Kidney glomerular epithelial cell (primary cell): ENCODE results near the gene CHKB.
A peak's percentile ranks its signal among the peaks of the same experiment; 100 is the strongest.
"Not testable (repeated sequence)": the region's sequence is repeated elsewhere in the genome, so short reads cannot be mapped to it uniquely, and the experiment has no call there.

Source experiments
- DNase-seq: peaks from one replicate; lab custom pipeline; 2025; lab: John Stamatoyannopoulos, UW

Gene CHKB

DNA sequence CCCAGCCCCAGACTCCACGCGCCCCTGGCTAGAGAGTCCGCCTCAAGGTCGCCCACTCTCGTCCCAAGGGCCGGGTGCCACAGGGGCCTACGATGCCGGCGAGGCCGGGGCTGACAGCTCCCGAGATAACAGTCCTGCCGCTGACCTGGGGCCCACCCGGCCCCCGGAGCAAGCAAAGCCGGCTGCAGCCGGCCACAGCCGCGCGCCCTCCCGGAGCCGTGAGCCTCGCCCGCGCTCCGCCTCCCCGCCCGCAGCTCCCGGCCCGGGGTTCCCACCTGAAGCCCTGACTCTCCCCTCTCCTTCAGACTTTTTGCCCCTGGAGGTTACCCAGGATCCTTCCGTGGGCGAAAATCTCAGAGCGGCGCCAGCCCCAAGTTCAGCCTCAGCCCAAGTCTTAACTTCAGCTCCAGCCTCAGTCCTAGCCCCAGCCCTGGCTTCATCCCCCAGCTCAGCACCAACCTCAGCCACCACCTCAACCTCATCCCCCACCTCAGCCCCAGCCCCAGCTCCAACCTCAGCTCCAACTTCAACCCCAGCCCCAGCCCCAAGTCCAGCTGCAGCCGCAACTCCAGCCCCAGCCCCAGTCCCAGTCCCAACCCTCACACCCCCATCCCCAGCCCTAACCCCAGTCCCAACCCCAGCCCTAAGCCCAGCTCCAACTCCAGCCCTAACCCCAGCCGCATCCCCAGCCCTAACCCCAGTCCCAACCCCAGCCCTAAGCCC is 35.2 kb downstream of the CHKB start:
- no peak for DNase-seq

DNA sequence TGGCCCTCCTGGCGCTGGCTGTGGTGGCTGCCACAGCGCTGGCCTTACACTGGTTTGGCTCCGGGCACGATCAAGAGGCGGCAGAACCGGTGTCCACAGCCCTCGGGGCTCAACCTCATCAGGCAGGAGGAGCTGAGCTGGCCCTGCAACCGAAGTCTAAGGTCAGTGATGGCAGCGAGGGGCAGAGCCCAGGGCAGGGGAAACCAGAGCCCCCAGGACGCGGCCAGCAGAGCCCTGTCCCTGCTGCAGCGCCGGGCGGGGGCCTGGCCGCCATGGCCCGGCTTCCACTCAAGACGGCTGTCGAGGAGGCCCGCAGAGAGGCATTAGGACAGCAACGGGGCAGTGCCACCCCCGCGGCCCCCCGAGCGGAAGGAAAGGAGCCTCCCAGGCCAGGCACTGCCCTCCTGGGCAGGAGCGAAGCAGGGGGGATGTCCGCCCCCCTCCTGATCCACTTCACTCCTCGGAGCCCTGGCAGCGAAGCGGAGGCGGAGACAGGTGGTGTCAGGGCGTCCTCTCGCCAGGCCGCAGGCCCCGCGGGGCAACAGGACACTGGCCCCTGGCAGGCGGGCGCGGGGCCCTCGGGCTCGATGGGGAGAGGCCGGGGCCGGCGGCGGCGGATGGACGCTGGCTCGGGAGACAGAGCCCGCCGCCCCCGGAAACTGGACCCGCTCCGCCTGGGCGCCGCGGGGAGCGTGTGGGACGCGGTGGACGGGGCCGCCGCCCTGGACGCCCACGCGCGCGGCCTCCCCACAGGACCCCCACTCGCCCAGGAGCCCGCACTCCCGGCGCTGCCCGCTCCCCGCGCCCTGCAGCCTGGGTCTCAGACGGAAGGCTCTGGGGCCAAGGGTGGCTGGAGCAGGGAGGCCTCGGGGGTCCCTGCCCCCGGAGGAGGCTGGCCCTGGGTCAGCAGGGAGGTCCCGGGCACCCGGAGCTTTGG is 36.1 kb downstream of the CHKB start:
- DNase-seq: no peak

DNA sequence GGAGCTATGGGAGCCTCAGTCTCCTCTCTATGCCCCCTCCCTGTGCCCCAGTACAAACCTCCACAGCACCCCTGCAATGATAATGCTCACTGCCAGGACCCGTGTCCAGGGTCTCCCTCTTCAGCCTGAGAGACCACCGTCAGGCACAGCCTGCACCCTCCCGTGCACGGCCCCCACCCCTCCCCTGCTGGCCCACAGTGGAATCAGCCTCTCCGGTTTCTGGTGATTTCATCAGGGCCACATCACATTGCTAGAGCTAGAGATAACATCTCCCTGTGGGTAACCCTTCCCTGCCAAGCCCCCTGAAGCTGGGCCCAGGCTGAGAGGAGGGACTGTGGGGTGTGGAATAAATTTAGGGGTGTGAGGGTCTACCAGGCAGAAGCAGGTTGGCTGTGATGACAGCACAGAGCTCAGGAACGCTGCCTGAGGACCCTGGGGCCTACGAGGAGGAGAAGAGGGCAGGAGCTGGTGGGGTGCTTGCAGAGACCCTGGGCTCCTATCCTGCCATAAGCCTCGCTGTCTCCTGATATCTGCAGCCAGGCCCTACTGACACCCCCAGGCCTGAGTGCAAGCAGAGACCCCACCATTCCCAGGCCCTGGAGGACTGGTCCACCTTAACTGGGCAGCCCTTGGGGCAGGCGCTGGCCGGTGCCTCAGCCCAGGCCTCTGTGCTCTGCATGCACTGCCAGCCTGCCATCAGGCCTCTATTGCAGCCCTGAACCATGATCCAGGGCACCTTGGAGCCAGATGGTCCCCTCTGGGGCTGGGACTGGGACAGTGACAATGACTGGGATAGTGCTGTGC is 36.9 kb downstream of the CHKB start, which contains the start of gene KLHDC7B:
Gene KLHDC7B, plus strand, starts transcription at position 378 of the 804 bp plus-strand sequence. Its CDS starts 345 bp downstream, at position 723.
- no peak for DNase-seq

DNA sequence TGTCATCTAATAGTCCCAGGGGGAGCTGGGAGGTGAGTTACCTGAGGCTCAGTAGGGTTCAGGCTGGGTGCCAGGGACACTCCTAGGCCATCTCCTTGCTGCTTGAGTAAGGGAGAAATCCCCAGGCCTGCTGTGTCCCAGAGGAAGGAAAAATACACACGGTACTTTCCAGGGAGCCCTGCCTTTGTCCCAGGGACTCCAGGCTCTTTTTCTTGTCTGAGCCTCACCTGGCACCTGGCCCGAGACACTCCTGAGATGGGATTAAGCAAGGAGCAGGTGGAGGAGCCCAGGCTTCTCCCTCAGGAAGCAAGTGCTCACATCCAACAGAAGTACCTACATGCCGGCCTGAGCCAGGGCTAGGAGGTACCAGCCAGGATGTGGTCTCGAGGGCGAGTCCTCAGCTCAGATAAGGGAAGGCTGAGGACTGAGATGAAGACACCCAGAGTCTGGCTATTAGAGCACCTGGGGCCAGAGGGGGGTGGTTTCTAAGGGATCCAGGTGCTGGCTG is 37.8 kb downstream of the CHKB start:
- no peak for DNase-seq

DNA sequence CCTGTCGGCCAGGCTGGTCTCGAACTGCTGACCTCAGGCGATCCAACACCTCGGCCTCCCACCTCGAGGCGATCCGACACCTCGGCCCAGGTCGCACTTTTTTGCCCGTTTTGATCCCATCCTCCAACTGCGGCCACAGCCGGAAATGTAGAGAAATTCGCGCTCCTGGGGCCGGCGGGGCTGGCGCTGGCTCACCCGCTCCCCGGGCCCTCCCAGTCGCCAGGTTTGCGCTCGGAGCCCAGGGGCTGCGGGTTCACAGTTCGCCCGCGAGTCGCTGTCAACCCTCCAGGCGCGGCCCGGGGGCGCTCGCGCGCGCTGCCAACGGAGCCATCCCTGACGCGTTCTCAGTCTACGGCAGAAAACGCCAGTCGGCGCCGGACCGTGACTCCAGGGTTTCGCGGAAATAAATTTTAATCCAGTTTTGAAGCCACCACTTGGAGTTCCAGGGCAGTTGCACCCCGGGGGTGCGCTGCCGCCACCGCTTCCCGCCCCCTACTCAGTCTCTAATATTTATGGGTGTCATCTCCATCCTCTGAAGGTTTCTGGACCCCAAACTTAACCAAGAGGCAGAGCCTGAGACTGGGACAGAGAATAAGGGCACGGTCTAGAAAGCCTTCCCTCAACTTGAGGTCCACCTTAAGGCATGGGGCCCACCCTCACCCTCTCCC is 38.4 kb downstream of the CHKB start:
- peak; percentile 14 for DNase-seq

DNA sequence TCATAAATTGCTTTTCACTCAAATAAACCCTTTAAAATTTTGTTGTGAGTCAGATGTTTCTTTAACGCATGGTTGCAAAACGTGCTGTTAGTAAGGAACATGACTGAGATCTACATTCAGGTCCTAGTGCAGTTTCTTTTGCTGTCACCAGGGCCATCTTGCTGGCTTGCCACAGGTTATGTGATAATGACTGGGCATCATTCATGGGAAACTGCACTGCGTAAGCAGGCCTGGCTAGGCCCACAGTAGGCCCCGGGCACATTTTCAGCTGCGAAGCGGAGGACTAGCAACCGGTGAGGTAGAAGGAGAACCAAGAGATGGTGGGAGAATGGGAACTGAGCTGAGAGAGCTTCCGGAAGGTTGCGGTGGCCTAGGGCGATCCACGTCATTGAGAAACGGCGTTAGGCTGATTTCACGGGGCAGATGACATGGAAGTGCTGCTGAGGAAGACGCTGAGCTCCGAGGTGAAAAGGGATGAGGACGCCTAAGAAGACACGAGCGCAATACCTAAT is 40.2 kb downstream of the CHKB start:
- DNase-seq: no peak

DNA sequence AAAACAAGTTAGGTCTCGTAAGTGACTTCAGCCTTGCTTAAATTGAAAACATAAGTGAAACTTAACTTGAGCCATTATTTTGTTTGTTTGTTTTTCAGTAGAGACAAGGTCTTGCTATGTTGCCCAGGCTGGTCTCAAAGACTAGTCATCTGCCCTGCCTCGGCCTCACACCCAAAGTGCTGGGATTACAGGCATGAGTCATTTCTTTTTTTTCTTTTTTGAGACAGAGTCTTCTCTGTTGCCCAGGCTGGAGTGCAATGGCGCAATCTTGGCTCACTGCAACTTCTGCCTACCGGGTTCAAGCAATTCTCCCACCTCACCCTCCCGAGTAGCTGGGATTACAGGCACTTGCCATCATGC is 41.0 kb downstream of the CHKB start:
- not testable (repeated sequence) for DNase-seq

DNA sequence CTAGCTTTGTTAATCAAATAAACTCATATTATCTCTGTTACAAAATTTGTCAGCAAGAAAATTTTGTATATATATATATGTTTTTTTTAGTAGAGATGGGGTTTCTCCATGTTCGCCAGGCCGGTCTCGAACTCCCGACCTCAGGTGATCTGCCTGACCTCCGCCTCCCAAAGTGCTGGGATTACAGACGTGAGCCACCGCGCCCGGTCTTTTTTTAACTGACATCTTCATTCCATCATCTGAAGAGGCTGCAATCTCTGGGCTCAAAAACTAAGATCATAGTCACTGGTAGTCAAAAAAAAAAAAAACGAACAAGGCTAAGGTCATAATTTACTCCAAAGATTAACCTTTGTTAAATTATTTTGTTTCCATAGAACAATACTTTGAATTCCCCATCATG is 42.3 kb downstream of the CHKB start:
- no peak for DNase-seq

DNA sequence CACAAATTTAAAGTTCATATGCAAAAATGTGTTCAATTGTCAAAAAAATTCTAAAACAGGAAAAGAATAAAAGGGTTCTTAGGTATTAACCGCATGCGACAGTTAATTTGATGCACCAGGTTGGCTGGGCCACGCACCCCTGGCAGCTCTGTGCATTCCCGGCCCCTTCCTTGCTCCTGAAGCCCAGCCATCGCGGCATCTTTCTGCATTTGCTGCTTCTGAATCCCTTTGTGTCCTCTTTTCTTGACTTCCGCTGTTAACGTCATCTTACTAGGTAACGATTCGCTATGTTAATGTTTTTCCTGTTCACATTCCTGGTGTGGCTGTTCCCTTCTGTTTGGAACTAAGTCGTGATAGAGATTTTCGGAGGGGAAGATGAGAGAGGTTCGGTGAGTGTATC is 44.9 kb downstream of the CHKB start:
- no peak for DNase-seq

DNA sequence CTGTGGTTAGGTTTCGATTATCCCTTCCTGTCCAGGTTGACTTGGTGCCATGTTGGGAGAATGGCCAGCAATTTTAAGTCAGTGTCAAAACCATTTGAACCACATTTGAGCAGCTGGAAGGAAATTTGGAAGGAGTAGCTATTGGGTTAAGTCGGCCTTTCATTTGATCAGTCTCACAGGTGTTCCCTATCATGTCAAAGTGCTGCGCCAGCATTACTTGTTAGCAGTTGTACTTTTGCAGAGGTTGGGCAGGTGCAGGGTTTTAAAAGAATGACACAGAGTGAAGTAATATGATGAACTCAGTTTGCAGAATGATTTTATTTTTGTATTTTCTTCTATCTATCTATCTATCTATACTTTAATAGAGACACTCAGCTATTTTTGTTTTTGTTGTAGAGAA is 46.4 kb downstream of the CHKB start:
- no peak for DNase-seq

DNA sequence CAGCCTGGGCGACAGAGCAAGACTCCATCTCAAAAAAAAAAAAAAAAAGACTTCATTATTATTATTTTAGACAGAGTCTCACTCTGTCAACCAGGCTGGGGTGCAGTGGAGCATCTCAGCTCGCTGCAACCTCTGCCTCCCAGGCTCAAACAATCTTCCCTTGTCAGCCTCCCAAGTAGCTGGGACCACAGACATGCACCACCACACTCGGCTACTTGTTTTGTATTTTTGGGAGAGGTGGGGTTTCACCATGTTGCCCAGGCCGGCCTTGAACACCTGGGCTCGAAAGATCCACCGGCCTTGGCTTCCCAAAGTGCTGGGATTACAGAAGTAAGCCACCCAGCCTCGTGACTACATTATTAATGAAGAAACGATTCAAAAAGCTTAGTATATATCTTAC is 47.5 kb downstream of the CHKB start:
- DNase-seq: no peak

DNA sequence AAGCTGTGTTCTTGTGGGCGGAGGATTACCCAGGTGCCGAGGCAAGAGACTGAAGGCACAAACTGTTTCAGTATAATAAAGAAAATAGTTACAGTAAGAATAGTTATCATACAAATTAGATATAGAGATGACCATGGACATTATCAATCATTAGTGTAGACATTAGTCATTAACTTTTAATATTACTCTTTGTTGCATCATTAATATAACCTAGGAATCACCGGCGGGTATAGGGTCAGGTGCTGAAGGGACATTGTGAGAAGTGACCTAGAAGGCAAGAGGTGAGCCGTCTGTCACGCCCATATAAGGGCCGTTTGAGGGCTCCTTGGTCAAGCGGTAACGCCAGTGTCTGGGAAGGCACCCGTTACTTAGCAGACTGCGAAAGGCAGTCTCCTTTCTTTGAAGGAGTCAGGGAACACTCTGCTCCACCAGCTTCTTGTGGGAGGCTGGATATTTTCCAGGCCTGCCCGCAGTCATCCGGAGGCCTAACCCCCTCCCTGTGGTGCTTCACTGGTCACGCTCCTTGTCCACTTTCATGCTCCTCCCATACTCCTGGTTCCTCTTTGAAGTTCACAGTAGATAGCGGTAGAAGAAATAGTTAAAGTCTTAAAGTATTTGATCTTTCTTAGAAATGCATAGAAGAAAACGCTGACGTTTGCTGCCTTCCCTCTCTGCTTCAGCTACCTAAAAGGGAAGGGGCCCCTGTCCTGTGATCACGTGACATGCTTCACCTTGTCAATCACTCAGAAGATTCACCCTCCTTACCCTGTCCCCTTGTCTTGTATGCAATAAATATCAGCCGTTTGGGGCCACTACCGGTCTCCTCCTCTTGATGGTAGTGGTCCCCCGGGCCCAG is 48.6 kb downstream of the CHKB start:
- DNase-seq: peak; percentile 50

DNA sequence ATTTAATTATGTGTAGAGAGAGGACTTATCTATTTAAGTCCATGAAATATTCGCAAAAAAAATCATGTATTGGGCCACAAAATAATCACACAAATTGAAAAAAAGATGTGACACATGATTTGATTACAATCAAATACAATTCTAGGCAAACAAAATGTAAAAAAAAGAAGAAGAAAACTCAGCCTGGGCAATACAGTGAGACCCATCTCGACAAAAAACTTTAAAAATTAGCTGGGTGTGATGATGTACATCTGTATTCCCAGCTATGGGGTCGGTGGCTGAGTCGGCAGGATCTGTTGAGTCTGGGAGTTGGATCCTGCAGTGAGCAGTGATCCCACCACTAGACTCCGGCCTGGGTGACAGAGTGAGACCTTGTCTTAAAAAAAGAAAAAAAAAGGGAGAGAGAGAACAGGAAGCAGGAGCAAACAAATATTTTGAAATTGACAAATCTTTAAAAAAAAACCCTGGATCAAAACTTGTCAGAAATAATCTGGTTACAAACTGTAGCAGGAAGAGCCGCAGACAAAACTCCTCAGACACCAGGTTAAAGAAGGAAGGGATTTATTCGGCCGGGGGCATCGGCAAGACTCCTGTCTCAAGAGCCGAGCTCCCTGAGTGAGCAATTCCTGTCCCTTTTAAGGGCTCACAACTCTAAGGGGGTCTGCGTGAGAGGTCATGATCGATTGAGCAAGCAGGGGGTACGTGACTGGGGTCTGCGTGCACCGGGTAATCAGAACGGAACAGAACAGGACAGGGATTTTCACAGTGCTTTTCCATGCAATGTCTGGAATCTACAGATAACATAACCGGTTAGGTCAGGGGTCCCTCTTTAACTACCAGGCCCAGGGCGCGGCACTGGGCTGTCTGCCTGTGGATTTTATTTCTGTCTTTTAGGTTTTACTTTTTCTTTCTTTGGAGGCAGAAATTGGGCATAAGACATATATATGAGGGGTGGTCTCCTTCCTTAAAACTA is 49.5 kb downstream of the CHKB start:
- no peak for DNase-seq

DNA sequence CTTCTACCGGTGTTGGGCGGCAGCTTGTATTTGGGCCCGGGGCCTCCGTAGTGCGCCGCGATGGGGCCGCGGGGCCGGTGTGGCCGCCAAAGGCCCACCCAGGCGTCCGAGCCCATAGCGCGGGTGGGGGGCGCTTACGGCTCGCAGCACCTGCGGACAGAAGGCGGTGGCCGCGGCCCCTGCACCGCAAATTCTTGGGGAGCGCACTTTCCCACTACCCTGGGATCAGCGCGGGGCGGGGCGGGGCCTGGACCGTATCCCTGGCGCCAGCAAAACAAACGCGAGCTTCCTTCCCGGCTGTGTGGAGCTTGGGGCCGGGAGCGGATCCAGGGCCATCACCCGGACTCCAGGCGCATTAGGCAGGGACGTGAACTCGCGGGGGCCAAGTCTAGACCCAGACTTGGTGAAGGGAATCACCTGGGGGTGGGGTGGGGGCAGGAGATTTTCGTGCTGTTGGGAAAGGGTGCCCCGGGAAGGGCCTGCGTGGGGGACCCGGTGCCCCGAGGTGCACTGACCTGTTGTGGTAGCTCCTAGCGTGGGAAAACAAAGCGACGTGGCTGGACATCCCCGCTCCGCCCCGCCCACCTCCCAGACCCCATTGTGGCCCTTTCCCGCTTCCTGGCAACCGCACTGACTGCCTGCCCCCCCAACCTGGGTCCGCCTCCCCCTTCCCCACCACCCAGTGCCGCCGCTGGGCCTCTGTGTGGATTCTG is 50.5 kb downstream of the CHKB start:
- DNase-seq: peak; percentile 39

DNA sequence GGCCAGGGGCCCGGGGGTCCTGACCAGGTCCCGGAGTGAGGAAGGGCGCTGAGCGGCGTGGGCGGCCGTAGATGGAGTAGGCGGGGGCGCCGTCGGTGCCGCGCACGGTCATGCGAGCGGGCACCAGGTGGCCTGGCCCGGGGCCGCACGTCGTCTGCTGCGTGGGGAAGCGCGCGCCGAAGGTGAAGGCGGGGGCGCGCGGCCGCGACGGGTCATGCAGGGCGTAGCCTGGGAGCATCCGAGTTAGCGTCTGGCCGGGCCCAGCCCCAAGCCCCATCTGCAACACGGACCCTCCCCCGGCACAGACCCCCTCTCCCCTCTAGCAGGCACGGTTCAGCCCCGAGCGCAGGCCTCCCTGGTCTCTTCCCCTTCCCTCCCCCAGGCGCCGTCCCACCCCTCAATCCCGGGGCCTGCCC is 51.1 kb downstream of the CHKB start:
- no peak for DNase-seq

DNA sequence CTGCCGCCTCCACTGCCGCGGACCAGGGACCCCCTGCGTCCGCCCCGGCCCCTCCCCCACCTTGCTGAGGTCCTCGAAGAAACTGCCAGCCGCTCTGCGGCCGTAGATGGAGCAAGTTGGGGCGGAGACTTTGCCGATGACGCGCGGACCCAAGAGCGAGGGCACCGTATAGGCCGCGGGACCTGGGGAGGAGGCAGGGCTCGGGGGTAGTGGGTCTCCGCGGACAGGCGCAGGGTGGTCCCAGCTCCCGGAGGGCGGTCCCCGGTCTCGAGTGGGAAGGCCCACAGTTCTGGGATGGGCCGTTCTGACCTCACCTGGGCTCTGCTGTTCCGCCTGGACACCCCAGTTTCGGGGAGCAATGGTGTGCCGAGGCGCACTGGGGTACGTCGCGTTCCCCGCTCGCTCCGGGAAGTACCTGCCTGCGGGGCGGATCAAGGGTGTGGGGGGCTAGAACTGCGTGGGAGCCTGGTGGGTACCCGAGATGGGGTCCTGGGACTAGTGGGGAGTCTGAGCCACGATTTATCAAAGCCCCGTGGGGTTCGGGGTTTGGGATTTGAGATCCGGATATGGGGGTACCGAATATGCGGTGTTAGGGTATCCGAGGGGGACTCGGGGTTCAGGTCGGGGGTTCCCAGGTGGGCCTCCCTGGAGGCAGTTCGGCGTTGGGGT is 51.6 kb downstream of the CHKB start:
- no peak for DNase-seq

DNA sequence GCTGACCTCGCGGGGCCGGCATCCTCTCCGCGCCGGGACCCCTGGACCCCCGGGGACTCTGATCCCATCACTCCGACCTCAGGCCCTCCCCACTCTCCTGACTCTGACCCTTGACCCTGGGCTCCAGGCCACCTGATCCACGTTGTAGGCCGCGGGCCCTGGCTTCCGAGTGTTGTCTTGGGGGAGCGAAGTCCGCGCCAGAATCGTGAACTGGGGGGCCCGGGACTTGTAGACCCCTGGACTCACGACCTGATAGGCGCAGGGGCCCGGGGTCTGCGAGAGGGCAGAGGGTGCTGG is 52.1 kb downstream of the CHKB start:
- DNase-seq: no peak

DNA sequence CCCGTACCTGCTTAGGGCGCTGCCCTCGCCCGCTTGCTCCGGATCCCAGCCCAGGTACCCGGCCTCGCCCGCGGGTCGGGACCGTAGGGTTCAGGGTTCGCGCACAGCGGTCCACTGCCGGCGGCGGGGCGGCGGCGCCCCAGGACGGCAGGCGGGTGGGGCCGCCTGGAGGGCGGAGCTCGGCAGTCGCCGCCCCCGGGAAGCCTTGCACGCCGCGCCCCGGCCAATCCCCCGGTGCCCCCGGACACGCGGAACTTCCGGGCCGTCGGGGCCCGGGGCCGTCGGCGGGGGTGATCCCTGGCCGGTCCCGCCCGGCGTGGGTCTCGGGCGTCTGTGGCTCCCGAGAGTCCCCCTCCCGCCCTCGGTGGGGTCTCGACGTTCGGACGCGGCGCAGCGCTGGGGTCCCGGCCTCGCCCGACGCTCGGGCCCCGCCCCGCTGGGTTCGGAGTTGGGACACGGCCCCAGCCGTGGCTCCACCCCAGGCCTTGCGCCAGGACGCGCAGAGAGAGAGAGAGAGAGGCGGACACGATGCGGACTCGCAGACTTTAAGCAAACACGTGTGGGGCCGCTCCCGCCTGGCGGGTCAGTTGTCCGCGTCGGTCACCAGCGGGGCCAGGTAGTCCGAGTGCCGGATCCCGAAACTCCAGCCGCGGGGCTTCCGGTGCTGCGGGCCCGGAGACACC is 52.6 kb downstream of the CHKB start, which contains the start of gene TYMP:
Gene TYMP, minus strand, starts transcription at position 116 of the 683 bp plus-strand sequence. CDS start 303 bp downstream, outside the sequence.
- DNase-seq: no peak
